Myocyte (in vitro differentiated cells): ENCODE results near the gene EFS. TPM values are rescaled to one million over a fixed set of nuclear protein-coding genes. Genes with fewer than 3 reads are reported as not detected.
"Not testable (repeated sequence)": the region's sequence is repeated elsewhere in the genome, so short reads cannot be mapped to it uniquely, and the experiment has no call there.

Experiments used
- DNase-seq: peaks from one replicate; pipeline ENCODE4 v3.0.0-alpha.2; 2012; ENCODE audit warnings: low read depth
- polyA plus RNA-seq: library from polyadenylated mRNA; unstranded; fragments of >200 nt; gene quantifications from one replicate; pipeline ENCODE4 v1.2.1, GENCODE V29; 2012; ENCODE audit warnings: missing spikeins
- total RNA-seq: library from RNA; depleted of rRNA; stranded (reverse); fragments of >200 nt; gene quantifications from 2 replicates; pipeline ENCODE4 v1.2.3, GENCODE V29; 2014

The EFS gene, protein sequence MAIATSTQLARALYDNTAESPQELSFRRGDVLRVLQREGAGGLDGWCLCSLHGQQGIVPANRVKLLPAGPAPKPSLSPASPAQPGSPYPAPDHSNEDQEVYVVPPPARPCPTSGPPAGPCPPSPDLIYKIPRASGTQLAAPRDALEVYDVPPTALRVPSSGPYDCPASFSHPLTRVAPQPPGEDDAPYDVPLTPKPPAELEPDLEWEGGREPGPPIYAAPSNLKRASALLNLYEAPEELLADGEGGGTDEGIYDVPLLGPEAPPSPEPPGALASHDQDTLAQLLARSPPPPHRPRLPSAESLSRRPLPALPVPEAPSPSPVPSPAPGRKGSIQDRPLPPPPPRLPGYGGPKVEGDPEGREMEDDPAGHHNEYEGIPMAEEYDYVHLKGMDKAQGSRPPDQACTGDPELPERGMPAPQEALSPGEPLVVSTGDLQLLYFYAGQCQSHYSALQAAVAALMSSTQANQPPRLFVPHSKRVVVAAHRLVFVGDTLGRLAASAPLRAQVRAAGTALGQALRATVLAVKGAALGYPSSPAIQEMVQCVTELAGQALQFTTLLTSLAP
- not detected in 2 replicates for total RNA-seq
- polyA plus RNA-seq, result not detected

DNA sequence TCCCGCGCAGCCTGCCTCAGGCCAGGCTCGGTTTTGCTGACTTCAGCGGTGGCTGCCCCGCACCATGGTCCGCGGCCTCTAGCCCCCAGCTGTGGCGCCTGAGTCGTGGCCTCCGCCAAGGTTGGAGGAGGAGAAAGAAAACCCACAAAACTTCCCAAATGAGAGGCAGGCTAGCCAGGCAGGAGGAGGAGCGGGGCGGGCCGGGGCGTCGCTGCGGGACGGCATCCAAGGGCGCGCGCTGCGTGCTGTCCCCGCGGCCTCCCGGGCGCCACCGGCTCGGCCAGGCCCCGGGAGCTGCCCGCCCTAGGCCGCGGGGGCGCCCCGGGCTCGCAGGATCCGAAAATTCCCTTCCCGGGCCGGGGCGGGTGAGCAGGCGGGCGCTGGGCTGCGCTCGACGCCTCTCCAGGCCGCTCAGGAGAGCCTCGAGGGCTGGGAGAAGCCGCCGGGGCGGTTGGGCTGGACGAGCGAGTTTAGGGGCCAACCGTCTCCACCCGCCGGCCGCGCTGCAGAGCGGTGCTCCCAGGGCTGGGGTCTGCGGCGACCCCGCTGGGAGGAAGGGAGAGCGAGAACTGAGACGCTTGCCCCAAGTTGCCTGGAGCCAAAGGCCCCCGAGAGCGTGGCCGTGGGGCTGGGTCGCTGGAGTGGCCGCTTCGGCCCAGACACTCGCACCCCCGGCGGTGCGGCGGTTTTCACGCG, at the start of gene EFS:
Gene EFS, minus strand, starts transcription at position 137 of the 696 bp plus-strand sequence. CDS start 147 bp downstream, outside the sequence.
- DNase-seq, result no peak

DNA sequence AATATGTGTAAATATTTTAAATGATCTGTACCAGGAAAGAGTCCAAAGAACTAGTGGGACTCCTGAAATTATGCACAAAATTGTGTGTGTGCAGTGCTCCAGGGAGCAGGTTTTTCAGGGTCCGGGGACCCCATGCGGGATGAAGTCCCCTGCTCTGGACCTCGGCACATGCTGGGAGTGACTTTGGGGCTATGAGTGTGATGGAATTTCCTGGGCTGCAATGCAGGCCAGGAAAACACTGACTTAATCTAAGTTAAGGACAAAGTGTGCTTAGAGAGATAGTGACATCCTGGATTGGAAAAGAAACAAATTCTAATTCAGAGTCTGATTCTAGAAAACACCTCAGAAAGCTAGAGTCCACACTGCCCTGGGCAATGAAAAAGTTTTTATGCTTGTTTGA, 49.3 kb upstream of the EFS start:
- DNase-seq, result no peak

DNA sequence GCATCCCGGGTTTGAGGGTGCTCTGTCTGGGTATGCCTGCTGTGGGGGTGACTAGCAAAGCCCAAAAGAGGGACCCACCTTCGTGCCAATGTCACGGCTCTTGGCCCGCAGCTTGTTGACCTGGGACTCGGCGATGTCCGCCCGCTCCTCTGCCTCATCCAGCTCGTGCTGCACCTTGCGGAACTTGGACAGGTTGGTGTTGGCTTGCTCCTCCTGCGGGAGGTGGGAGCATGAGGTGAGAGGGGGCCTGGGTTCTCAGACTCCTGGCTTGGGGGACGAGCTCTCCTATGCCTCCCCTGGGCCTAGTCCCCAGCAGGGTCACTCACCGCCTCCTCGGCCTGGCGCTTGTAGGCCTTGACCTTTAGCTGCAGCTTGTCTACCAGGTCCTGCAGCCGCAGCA, 48.7 kb upstream of the EFS start:
- no peak for DNase-seq

DNA sequence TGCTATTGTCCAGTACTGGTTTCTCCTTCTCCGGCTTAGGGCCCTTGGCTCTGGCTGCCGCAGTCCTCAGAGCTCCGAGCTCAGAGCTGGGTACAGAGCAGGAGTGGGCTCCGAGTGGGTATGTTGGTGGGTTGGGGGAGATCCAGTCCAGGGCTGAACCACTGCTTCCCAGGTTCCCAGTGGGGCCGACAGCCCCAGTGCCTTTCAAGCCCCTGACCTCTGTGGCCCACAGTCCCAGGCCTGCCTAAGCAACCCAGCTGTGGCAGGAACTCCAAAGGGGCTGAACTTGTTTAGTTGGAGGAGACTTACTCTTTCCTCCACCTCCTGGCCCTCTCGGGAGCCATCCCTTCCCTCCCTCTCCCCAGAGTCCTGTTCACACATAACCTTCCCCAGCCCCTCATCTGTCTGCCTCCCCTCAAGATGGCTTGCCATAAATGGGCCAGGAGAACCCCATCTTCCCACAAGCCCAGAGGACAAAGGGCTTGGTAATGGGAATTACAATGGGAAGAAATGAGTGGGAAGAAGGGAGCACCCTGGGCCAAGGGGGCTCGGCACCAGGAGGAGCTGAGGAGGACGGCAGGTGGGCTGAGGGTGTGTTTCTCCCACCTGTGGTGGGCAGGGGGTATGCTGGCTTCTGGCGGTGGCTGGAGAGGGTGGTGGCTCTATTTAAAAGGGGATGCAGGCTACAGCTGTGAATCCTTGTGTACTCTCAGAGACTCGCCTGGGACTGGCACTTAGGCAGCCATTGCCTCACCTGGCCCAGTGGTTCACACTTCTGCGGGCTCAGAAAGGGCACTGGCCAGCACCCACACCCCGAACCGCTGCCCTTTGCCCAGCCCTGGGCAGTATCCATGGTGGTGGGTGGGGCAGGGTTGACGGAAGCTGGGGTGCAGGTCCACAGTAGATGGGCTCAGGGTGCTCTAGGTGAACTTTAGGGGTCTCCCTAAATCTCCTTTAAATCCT, 46.9 kb upstream of the EFS start:
- DNase-seq, result no peak

DNA sequence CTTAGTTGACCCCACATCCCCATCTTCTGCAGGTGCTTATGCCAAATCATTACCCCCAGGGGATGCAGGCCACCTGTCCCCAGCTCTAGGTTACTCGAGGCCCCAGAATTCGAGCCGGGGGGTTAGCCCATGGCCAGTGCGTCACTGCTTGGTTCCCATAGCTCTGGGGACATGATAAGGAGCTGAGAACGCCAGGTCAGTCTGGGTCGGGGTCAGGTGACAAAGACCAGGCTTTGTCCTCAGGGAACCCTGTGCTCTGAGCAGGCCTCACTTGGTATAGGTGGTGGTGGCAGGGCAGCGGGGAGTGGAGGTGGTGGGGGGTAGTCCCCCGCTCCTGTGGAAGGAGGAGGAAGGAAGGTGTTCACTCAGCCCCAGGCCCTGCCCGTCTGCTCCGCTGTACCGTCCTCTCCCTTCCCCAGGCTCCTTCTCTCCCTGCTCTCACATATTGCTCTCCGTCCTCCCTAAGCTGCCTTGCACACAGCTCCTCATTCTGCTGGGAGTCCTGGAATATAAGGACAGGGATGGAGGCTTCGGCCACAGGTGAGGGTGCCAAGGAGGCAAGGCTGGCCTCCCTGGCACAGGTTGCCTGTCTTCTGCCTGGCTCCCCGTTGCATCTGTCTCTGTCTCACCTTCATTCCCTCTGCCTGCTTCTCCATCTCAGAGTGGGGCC, 45.1 kb upstream of the EFS start:
- no peak for DNase-seq

DNA sequence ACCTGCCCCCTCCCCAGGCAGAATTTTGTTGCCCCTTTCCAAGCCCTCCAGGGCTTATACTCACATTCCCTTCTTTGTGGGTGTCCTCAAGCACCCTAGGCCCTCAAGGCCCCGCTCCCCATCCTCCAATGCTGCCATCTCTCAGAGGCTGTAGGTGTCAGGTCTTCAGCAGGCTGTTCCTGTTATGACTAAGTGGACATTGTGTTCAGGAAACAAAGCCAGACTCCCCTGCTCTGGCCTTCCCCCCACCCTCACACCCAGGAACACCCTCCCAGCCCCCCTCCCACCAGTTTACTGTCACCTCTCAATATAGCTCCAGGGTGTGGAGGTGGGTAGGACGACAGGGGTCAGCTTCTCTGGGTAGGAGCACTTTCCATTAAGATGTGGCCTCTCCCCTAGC, 44.5 kb upstream of the EFS start:
- no peak for DNase-seq

DNA sequence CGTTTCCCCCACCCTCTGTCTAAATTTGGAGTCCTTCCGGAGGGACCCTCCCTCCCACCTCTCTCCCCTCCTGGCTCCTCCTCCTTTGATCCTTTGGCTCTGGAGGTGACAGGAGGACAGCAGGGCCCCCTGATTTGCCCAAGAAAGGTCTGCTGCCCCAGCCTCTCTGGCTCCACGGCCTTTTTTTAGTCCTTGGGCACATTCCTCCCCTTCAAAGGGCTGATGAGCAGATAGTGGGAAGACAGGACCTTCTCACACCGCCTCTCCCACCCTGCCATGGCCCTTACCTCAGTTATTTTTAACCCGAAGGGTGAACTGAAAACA, 43.3 kb upstream of the EFS start:
- DNase-seq, result no peak

DNA sequence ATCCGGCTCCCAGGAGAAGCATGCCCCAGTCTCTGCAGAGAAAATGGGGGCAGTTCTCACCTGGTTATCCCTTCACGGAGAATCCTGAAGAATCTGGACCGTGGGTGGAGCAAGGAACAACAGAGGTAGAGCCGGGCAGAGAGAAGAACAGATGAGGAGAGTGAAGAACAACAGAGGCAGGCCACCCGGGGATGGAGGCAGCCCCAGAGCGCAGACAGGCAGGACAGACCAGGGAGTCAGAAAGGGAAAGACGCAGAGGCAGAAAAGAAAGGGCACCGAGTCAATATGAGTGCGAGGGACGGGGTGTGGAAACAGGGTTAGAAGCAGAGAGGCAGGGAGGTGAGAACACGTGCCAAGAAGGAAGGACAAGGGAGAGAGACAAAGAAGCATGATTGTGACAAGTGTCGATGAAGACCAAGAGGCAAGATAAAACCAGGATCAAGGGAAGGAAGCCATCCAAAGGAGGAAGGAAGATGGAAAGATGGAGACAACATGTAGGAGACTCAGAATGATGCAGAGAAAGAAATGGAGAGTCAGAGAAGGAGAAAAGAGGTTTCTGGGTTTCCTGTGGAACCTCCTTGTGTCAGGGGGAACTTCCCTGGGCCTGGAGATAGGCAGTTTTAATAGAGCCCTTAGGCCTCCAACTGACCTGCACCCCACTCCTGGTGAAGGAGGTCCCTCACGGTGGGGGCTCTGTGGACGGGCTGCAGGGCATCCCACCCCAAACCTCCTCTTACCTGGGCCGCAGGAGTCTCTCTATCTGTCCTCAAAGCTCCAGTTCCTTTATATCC, 42.7 kb upstream of the EFS start, which contains the start of gene MYH6:
Gene MYH6, minus strand, starts transcription at position 758 of the 791 bp plus-strand sequence. CDS start 1,050 bp downstream, outside the sequence.
- DNase-seq, result no peak

DNA sequence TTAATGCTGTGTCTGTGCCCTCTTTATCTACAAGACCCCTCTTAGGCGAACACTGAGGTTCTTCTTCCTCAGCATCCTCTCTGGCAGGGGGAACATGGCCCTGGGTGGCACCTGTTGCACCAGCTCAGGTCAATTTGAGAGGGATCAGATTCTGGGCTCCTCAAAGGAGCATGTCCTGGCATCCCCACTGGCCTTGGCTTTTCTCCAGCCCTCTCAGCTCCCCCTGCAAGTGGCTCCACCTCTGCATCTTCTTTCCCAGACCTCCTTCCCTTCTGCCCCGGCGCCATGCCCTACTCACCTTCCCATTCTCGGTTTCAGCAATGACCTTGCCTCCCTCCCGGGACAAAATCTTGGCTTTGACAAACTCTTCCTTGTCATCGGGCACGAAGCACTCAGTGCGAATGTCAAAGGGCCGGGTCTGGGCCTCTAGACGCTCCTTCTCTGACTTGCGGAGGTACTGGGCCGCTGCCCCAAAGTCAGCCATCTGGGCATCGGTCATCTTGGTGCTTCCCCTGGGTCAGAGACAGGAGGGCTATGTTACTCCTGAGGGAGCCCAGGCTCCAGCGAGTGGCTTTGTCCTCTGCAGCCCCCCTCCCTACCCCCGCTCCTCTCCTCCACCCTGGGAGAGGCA, 41.9 kb upstream of the EFS start:
- DNase-seq, result no peak

DNA sequence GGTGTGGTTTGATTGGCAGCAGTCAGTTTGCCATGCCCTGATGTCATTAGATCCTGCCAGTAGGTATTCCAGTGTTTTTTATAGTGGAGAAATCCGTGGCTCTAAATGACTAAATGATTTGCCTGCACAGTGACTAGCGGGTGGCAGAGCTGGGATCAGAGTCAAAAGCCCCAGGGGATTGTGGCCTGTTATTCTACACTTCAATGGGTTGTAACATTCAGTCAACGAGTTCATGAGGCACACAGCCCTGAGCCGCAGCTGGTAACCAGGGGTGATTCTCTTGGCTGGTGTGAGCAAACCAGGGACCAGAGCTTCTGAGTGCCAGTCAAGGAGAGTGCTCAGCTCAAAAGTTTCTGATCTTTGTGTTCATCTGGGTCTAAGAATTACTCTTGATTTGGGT, 41.3 kb upstream of the EFS start:
- DNase-seq, result peak; percentile 82

DNA sequence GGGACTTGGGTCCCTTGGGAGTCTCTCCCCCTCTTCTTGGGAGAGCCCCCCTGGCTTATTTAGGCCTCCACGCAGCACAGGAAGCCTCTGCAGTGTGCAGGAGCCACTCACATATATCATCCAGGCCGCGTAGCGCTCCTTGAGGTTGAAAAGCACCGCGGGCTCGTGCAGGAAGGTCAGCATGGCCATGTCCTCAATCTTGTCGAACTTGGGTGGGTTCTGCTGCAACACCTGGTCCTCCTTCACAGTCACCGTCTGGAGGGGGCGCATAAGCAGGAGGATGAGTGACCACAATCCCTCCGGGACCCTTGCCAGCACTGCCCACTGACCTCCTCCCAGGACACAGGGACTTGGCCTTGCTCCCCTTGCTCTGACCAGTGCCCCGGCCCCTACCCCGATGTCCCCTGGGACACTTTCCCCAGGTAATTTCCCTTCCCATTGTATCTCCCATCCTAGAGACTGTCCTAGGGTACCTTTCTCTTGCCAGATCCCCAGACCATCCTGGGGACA, 40.6 kb upstream of the EFS start:
- no peak for DNase-seq

DNA sequence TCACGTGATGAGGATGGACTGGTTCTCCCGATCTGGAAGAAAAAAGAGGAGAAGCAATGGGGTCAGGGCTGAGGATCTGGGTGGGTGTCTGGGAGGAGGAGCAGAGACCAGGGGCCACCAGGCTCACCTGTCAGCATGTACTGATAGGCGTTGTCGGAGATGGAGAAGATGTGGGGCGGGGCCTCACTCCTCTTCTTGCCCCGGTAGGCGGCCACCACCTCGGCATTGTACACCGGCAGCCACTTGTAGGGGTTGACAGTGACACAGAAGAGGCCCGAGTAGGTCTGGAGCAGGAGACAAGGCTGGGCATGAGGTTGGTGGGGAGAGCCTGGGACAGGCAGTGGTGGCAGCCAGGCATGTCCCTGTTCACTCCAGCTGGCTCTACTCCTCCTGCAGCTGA, 40.1 kb upstream of the EFS start:
- DNase-seq, result no peak

DNA sequence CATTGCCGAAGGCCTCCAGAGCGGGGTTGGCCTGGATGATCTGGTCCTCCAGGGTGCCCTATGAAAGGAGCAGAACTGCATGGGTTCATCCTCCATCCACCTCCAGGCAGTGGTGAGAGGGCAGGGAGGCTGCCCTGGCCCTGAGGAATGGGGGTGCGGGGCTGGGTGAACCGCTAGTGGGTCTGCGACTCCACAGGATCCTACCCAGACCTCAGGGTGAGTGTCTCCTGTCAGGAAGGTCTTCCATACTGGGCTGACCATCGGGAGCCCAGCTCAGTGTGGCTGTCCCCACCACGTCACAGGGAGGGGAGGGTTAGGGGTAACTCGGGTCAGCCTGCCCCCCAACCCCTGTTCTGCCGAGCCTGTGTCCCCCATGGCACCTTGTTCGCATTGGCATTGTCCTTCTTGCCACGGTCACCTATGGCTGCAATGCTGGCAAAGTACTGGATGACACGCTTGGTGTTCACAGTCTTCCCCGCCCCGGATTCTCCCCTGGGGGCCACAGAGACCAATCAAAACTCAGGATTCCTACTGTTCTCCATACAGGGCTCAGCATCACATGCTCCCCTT, 39.4 kb upstream of the EFS start:
- no peak for DNase-seq

DNA sequence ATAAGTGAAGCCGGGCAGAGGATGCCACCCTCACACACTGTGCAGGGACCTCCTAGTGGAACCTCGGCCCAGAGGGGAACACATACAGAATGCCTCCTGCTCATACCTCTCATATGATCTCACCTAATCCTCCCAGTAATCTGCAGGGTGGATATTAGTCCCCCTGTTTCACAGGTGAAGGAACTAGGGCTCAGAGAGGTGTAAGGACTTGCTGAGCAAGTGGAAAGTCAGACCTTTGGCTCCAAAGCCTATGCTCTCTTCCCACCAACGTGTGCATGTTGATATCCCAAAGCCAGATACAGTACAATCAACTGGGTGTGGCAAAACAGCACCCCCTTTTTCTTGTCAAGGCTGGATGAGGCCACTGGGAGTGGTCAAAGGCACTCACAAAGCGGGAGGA, 38.9 kb upstream of the EFS start:
- DNase-seq, result no peak

DNA sequence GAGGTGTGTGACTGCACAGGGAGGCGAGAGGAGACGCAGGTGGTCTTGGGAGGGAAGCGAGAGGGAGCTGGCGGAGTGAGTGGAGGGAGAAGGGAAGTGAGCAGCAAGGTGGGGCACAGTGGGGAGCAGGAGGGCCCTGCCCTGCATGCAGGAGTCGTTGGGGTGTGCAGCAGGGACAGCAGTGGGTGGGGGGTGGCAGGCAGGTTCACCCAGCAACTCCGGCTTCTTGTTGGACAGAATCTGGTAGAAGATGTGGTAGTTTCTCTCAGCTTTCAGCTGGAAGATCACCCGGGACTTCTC, 38.1 kb upstream of the EFS start:
- DNase-seq, result no peak

DNA sequence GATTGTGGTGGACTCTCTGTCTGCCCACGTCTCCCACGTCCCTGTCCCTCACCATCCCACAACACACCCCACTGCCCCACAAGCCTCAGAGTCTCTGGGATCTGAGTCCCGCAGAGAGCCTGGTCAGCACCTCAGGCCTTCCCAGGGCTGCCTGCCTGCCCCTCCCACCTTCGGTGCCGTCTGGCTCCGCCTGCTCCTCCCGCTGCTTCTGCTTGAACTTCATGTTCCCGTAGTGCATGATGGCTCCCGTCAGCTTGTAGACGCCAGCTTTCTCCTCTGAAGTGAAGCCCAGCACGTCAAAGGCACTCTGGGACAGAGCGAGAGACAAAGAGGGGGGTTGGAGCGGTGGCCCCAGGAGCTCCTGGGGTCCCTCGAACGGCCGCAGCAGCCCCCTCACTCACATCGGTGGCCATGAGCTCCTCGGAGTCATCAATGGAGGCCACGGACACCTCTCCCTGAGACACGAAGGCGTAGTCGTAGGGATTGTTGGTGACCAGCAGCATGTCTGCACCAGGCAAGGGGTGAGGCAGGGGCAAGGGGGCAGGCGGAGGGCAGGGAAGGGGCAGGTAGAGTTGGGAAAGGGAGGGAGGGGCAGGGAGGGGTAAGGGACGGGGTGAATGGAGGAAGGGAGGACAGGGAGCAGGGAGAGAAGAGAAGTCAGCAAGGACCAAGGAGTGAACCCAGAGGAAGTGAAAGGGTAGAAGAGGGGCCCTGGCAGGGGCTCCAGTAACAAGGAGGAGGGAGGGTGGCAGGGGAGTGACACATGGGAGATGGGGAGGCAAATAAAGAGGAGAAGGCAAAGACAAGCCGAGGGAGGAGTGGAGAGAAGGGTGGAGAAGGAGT, 37.5 kb upstream of the EFS start:
- DNase-seq, result no peak

DNA sequence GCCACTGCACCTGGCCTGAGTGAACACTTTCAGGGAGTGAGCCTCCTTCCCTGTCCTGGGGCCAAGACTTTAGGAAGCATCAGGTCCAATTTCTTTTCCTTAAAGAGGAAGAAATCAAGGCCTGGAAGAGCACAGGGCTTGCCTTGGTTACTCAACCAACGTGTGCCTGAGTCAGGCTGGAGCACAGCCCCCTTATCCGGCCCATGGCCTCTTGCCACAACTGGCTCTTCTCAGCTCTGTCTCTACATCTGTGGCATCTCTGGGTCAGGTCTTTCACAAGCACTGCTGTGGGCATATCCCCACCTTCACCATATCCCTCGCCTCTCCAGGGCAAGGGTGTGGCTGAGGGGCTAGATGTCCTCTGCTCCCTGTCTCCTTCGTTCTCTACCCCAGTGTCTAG, 36.3 kb upstream of the EFS start:
- no peak for DNase-seq

DNA sequence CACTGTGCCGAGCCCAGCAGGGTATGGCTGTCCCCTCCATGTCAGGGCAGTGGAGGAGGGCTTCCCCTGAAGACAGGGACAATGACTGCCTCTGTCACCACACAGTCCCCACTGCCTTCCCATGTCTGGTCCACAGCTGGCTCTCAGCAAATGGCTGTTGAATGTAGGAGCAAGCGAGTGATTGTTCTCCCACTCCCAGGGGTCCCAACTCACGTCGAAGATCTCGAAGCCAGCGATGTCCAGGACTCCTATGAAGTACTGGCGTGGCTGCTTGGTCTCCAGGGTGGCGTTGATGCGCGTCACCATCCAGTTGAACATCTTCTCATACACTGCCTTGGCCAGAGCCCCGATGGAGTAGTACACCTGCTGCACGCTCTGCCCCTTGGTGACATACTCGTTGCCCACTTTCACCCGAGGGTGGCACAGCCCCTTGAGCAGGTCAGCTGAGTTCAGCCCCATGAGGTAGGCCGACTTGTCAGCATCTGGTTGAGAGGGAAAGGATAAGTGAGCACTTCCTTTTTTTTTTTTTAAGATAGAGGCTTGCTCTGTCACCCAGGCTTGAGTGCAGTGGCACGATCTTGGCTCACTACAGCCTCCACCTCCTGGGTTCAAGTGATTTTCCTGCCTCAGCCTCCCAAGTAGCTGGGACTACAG, 35.7 kb upstream of the EFS start:
- not testable (repeated sequence) for DNase-seq
